Measurements from ENCODE around the gene CSMD2.

CSMD2 gene

DNA sequence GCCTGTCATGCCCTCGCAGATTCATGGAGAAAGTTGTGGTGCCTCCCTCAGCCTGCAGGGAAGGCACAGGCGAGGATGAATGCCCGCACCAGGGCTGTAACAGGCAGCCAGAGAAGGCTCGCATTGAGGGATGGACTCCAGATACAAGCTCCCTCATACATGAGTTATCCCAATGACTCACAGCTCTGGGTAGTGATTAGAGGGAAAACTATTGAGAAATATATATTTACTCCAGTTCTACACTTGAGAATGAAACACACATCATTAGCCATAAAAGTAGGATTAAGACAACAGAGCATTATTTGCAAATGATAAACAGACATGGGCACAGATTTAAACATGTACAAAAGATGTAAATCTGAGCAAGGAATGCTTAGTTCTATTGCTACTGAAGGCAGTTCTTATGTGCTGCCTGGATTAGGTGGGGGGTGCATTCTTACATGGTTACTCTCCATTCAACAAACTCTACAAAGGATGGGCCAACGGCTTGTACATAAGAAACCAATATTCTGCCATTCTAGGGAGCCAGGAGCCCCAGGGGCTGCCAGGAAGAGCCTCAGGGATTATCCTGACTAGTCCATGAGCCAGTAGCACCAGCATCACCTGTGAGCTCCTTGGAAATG, 97.9 kb downstream of the CSMD2 start:
- no peak overlapping the region for H3K27ac Mint-ChIP-seq

DNA sequence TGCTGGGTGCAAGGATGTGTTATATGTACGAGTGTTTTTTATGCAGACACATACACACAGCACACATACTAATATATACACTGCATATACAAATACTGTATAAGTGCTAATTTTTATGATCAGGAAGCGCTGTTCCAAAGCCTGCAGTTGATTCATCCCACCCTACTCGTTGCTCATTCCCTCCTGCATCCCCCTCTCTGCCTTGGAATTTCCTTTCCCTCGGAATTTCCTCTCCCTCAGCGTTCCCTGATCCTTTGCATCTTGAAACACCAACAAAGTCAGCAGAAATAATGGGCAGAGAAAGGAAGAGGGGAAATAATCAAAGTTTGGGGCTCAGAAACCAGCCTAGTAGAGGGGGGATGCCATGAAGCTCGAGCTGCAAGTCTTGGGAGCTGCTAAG, 98.9 kb downstream of the CSMD2 start:
- Mint-ChIP-seq H3K36me3 (ENCODE audit: low read depth) (no peaks in the 10 kb centered on the region), H3K9me3 (no peaks in the 10 kb centered on the region), H3K27ac (no peak overlapping the region), H3K4me3 (no peak overlapping the region), H3K4me1 (ENCODE audit: low read depth) (no peaks in the 10 kb centered on the region), H3K27me3 (ENCODE audit: low read depth) (no peaks in the 10 kb centered on the region)
- DNase-seq (ENCODE audit: low spot score) = no peak

More for the DNA sequence above, 97.9 kb downstream of the CSMD2 start:
- no peak for DNase-seq (ENCODE audit: low spot score)
- Mint-ChIP-seq H3K27me3 (ENCODE audit: low read depth) (no peaks in the 10 kb centered on the region), H3K9me3 (no peaks in the 10 kb centered on the region), H3K4me3 (no peak overlapping the region), H3K36me3 (ENCODE audit: low read depth) (no peaks in the 10 kb centered on the region), H3K4me1 (ENCODE audit: low read depth) (no peaks in the 10 kb centered on the region)

DNA sequence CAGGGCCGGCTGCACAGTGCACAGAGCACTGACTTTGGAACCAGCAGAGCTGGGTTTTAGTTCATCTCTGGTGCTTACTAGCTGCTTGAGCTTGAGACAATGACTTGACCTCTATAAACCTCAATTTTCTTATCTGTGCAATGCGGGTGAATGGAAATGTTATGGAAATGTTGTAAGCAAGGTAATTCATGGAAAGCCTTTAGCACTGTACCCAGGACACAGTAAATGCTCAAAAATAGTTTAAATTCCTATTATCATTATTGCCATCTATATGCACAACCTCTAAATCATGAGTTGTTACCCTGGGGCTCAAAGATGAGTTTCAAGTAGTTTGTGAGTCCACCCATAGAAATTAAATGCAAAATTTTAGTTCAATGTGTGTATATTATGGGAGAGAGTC, 99.5 kb downstream of the CSMD2 start:
- no peaks in the 10 kb centered on the region for H3K36me3 Mint-ChIP-seq (ENCODE audit: low read depth)

DNA sequence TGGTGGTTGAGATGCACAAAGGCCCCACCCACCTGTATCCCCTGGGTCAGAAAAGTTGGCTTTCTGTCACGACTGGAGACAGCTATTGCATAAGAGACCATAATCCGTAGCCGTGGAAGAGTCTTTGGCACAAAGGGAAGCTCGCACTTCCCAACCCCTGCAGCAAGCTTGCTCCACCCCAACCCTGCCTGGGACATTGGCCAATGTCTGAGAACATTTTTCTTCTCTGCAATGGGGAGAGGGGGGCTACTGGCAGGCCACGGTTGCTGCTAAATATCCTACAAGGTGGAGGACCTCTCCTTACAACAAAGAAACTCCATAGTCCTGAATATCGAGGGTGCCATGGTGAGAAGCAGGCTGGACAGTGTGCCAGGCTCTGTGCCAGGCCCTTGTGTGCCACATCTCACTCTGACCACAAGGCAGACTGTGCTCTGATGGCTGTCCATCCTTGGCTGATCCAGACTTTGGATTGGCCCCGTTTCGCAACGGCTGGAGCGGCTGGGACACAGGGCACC, 104.1 kb downstream of the CSMD2 start:
- H3K36me3 Mint-ChIP-seq (ENCODE audit: low read depth) = no peaks in the 10 kb centered on the region
- no peak for DNase-seq (ENCODE audit: low spot score)
- H3K27ac Mint-ChIP-seq = no peak overlapping the region
- H3K27me3 Mint-ChIP-seq (ENCODE audit: low read depth) = peaks cover 2% of the 10 kb centered on the region
- H3K4me1 Mint-ChIP-seq (ENCODE audit: low read depth) = no peaks in the 10 kb centered on the region
- no peak overlapping the region for H3K4me3 Mint-ChIP-seq
- H3K9me3 Mint-ChIP-seq = no peaks in the 10 kb centered on the region

More for the DNA sequence above, 99.5 kb downstream of the CSMD2 start:
- Mint-ChIP-seq H3K9me3 (no peaks in the 10 kb centered on the region), H3K27ac (no peak overlapping the region), H3K27me3 (ENCODE audit: low read depth) (no peaks in the 10 kb centered on the region), H3K4me1 (ENCODE audit: low read depth) (no peaks in the 10 kb centered on the region), H3K4me3 (no peak overlapping the region)
- no peak for DNase-seq (ENCODE audit: low spot score)

DNA sequence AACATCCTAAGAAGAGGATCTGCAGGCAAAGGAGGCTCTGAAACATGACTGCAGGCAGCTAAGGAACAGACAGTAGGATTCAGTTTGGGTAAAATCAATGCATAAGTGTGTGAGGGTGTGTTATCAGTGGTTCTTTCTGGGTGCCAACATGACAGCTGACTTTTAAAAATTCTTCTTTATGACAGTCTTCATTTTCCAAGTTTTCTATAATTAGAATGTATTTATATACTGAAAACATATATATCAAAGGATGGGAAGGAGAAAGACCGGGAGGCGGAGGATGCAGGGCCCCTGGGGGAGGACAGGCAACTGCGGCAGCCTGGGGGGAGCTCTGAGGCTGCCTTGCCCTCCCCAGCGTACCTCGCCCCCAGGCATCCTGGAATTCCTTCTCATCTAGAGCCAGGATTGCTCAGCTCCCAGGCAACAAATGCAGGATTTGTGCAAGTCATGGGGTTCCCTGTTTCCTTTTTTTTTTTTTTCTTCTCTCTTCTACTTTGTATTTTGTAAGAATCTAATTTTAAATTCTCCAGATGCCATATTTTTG, 104.8 kb downstream of the CSMD2 start:
- no peak for DNase-seq (ENCODE audit: low spot score)
- Mint-ChIP-seq H3K4me1 (ENCODE audit: low read depth) (no peaks in the 10 kb centered on the region), H3K9me3 (no peaks in the 10 kb centered on the region), H3K27me3 (ENCODE audit: low read depth) (peaks cover 2% of the 10 kb centered on the region), H3K4me3 (no peak overlapping the region), H3K36me3 (ENCODE audit: low read depth) (no peaks in the 10 kb centered on the region), H3K27ac (no peak overlapping the region)

DNA sequence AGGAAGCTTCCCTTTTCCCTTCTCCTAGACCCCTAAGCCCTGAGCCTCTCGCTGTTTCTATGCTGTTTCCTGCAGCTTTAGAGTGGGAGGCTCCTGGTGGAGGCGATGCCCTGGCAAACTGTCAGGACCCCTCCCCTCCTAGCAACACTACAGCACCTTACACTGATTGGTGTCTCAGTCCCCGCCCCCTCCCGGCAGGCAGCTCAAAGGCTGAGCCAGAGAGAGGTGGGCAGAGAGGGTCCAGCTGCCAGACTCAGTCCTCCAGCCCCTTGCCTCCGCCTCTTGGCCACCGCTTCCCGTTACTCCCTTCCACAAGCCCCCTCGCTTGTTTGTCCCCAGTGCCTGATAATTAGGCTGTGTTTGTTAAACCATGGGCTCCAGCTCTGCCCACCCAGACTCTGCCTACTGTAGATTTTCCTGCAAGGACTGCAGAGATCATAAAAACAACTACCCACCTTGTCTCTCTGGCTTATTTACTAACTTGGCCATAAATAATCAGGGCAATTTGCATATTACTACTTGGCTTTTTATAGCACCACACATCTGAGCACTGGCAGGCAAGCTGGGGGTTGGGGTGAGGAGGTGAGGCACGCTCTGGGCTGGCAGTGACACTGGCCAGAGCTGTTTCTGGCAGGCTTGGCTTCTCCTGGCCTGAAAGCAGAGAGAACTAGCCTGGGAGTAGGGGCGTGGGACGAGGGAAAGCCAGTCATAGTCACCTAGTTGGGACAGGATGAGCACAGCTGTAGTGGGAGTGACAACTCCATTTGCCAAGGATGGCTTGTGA, 107.5 kb downstream of the CSMD2 start:
- H3K27ac Mint-ChIP-seq = no peak overlapping the region
- no peaks in the 10 kb centered on the region for H3K9me3 Mint-ChIP-seq
- no peak for DNase-seq (ENCODE audit: low spot score)
- peaks cover 2% of the 10 kb centered on the region for H3K27me3 Mint-ChIP-seq (ENCODE audit: low read depth)
- no peaks in the 10 kb centered on the region for H3K4me1 Mint-ChIP-seq (ENCODE audit: low read depth)
- no peaks in the 10 kb centered on the region for H3K36me3 Mint-ChIP-seq (ENCODE audit: low read depth)
- no peak overlapping the region for H3K4me3 Mint-ChIP-seq

DNA sequence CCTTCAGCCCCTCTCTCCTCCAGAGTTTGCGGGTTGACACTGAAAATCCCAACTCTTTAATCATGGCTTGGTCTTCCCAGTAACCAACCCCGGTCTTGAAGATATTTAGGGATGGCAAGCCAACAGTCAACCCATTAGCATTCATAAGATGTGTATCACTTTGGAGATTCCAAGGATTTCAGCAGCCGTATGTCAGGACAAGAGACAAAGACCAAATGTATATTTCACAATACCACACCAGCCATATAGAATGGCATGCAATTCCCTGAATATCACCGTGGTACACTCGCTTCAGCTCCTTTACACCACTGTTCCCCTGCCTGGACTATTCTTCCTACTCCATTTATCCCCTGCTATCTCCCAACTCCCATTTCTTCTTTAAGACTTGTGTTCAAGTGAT, 109.2 kb downstream of the CSMD2 start:
- Mint-ChIP-seq H3K9me3 (no peaks in the 10 kb centered on the region), H3K27ac (no peak overlapping the region), H3K4me3 (no peak overlapping the region), H3K27me3 (ENCODE audit: low read depth) (peaks cover 2% of the 10 kb centered on the region), H3K36me3 (ENCODE audit: low read depth) (no peaks in the 10 kb centered on the region), H3K4me1 (ENCODE audit: low read depth) (no peaks in the 10 kb centered on the region)
- DNase-seq (ENCODE audit: low spot score) = no peak

DNA sequence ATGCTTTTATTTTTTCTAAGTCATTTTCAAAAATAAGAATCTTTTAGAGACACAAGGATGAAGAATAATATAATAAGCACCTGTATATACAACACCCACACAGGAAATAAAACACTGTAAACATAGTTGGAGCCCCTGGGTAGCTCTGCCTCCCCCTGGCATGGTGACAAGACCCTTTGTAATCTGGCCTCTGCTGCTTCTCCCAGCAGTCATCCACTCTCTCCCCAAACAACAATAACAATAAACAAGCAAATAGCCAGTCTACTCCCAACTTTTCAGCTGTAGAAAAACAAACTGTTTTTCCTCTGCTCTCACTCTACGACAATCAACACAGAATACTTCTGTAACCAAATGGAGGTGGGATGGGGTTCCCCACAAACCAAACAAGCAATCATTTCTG, 110.1 kb downstream of the CSMD2 start:
- Mint-ChIP-seq H3K4me3 (no peak overlapping the region), H3K27ac (no peak overlapping the region), H3K36me3 (ENCODE audit: low read depth) (no peaks in the 10 kb centered on the region), H3K9me3 (no peaks in the 10 kb centered on the region), H3K4me1 (ENCODE audit: low read depth) (no peaks in the 10 kb centered on the region), H3K27me3 (ENCODE audit: low read depth) (peaks cover 2% of the 10 kb centered on the region)
- DNase-seq (ENCODE audit: low spot score) = no peak

DNA sequence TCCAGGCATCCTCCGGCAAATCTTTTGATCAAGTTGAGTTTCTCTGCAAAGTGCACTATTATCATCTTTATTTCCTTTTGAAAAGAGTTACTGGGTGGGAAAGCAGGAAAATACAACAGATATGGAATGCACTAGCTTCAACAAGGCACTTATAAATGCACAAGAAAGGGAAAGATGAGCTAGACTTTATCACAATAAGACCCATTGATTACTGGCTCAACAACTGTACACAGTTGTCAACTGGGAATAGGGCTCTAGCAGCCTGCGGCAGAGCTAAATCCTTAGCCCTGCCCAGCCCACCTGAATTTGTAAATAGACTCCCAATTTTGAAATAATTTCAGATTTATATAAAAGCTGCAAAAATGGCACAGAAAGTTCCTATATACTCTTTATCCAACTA, 111.4 kb downstream of the CSMD2 start:
- Mint-ChIP-seq H3K9me3 (no peaks in the 10 kb centered on the region), H3K36me3 (ENCODE audit: low read depth) (no peaks in the 10 kb centered on the region), H3K27ac (no peak overlapping the region), H3K4me1 (ENCODE audit: low read depth) (no peaks in the 10 kb centered on the region), H3K27me3 (ENCODE audit: low read depth) (peaks cover 2% of the 10 kb centered on the region), H3K4me3 (no peak overlapping the region)
- DNase-seq (ENCODE audit: low spot score) = no peak

DNA sequence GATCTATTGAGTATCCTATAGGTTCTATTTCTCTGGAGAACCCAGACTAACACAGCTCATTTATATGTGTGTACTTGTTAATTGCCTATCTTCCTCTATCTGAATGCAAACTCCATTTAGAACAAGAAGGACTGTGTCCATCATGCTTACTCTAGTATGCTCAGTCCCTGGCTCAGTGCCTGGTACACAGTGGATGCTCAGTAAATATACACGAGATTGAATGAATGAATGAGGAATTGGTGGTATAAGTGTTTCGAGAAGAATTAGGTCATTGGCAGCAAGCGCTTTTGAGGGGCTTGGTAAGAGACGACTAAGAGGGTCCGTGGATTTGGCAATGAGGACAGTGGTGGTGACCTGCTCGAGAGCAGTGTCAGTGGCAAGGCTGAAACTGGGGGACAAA, 112.5 kb downstream of the CSMD2 start:
- no peak for DNase-seq (ENCODE audit: low spot score)
- Mint-ChIP-seq H3K36me3 (ENCODE audit: low read depth) (no peaks in the 10 kb centered on the region), H3K4me3 (no peak overlapping the region), H3K9me3 (no peaks in the 10 kb centered on the region), H3K4me1 (ENCODE audit: low read depth) (no peaks in the 10 kb centered on the region), H3K27ac (no peak overlapping the region), H3K27me3 (ENCODE audit: low read depth) (peaks cover 1% of the 10 kb centered on the region)

DNA sequence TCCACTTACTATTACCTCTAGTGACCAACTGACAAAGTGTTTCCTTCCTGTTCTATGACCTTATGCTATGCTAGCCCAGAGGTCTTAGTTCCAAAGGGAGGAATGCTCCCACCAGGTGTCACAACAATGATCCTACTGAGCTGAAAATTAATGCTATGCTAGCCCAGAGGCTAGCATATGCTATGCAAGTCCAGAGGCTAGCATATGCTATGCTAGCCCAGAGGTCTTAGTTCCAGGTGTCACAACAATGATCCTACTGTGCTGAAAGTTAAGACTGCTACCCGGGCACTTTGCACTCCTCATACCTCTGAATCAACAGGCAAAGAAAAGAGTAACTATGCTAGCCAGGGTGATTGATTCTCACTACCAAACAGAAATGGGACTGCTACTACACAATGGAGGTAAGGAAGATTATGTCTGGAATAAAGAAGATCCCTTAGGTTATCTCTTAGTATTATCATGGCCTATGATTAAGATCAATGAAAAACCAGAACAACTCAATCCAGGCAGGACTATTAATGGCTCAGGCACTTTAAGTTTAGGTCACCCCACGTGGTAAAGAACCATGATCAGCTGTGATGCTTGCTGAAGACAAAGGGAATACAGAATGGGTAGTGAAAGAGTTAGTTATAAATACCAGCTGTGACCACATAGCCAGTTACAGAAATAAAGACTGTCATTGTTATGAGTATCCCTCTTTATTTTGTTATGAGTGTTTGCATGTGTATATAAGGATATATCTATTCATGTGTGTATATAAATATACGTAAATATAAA, 114.1 kb downstream of the CSMD2 start:
- no peaks in the 10 kb centered on the region for H3K9me3 Mint-ChIP-seq
- no peak overlapping the region for H3K27ac Mint-ChIP-seq
- DNase-seq (ENCODE audit: low spot score) = no peak
- no peaks in the 10 kb centered on the region for H3K27me3 Mint-ChIP-seq (ENCODE audit: low read depth)
- no peaks in the 10 kb centered on the region for H3K4me1 Mint-ChIP-seq (ENCODE audit: low read depth)
- H3K4me3 Mint-ChIP-seq = no peak overlapping the region
- H3K36me3 Mint-ChIP-seq (ENCODE audit: low read depth) = no peaks in the 10 kb centered on the region

DNA sequence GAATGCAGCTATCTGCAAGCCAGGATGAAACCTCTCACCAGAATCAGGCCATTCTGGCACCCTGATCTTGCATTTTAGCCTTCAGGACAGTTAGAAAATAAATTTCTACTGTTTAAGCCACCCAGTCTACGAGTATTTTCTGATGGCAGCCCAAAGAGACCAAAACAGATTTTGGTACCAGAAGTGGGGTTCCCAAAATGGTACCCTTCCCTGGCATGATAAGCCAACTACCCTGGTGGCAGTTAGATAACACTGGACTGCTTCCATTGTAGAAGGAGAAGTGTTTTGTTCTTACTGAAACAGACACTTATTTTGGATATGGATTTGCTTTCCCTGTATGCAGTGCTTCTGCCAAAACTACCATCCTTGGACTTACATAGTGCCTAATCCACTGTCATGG, 115.0 kb downstream of the CSMD2 start:
- Mint-ChIP-seq H3K36me3 (ENCODE audit: low read depth) (no peaks in the 10 kb centered on the region), H3K27ac (no peak overlapping the region), H3K4me3 (no peak overlapping the region), H3K27me3 (ENCODE audit: low read depth) (no peaks in the 10 kb centered on the region), H3K4me1 (ENCODE audit: low read depth) (no peaks in the 10 kb centered on the region), H3K9me3 (no peaks in the 10 kb centered on the region)
- no peak for DNase-seq (ENCODE audit: low spot score)

DNA sequence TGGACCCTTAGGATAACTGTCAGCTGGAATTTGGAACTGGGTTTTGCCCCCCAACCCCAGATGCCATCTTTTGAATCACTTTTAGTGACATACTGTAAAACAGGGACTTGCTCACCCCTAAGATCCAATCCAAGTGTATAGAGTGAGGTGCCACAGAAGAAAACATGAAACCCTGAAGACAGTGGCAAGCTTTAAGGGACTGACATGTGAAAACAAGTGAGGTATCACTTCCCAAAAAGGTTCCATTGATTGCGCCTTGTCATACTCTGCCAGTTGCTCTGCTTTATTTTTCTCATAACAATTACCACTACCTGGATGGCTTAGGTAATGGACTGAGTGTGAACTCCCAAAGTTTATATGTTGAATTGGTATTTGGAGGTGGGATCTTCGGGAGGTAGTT, 115.6 kb downstream of the CSMD2 start:
- Mint-ChIP-seq H3K27me3 (ENCODE audit: low read depth) (no peaks in the 10 kb centered on the region), H3K27ac (no peak overlapping the region), H3K9me3 (no peaks in the 10 kb centered on the region), H3K4me3 (no peak overlapping the region), H3K36me3 (ENCODE audit: low read depth) (no peaks in the 10 kb centered on the region), H3K4me1 (ENCODE audit: low read depth) (no peaks in the 10 kb centered on the region)
- DNase-seq (ENCODE audit: low spot score) = no peak

DNA sequence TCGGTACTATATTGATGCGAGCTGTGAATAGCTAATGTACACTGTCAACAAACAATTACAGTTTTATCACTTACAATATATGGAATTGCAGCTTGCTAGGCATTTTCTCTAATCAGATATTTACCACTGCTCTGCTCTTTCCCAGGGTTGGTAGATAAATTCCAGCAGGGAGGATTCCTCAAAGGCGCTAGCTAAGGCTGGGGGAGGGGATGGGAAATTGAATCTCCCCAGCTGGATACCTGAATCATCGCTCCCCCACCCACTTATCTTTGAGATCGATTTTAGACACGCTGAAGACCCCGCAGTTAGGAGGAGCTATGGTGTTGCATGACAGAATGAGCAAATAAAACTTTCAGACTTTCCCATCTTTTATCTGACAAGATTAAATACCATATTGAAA, 127.2 kb downstream of the CSMD2 start:
- DNase-seq (ENCODE audit: low spot score) = no peak
- Mint-ChIP-seq H3K4me1 (ENCODE audit: low read depth) (no peaks in the 10 kb centered on the region), H3K36me3 (ENCODE audit: low read depth) (no peaks in the 10 kb centered on the region), H3K27ac (no peak overlapping the region), H3K9me3 (no peaks in the 10 kb centered on the region), H3K27me3 (ENCODE audit: low read depth) (no peaks in the 10 kb centered on the region), H3K4me3 (no peak overlapping the region)

All from T-helper 2 cell treated with Interferon-gamma antibody and Interleukin-4, amounts not matched to agents 5 μg/mL and 100 μg/mL, for 36 hours (primary cell).